DOHH2 (cell line): ENCODE data around the gene R3HDM4.
"Not testable (repeated sequence)": the region's sequence is repeated elsewhere in the genome, so short reads cannot be mapped to it uniquely, and the experiment has no call there.

Experiments
- H3F3A ChIP-seq: fragments of 200-600 bp; sonication (generic), shearing (Covaris generic); 2 replicates; pipeline ENCODE4 v1.6.0; 2016; ENCODE audit warnings: antibody characterized with exemption, mild to moderate bottlenecking; ENCODE audit not compliant: control insufficient read depth, insufficient read depth
- H3K27ac ChIP-seq: fragments of 200-600 bp; sonication (generic); 2 replicates; pipeline ENCODE4 v1.5.1; 2014; ENCODE audit warnings: low read depth, mild to moderate bottlenecking, low read length, moderate library complexity
- H3K27me3 ChIP-seq: fragments of 200-600 bp; sonication (generic); 2 replicates; pipeline ENCODE4 v1.6.1; 2014; ENCODE audit warnings: mild to moderate bottlenecking, low read length, mixed read lengths; ENCODE audit not compliant: control insufficient read depth
- H3K36me3 ChIP-seq: fragments of 200-600 bp; sonication (generic); 2 replicates; pipeline ENCODE4 v1.6.1; 2014; ENCODE audit warnings: mild to moderate bottlenecking, low read length, moderate library complexity, mixed read lengths; ENCODE audit not compliant: control insufficient read depth
- H3K4me1 ChIP-seq: fragments of 200-600 bp; sonication (generic); 2 replicates; pipeline ENCODE4 v1.6.1; 2014; ENCODE audit warnings: mild to moderate bottlenecking, low read length, mixed read lengths; ENCODE audit not compliant: control insufficient read depth
- H3K4me2 ChIP-seq: fragments of 200-600 bp; sonication (generic); 2 replicates; pipeline ENCODE4 v1.6.0; 2014; ENCODE audit warnings: mild to moderate bottlenecking, low read length, moderate library complexity
- H3K4me3 ChIP-seq: fragments of 200-600 bp; sonication (generic); 2 replicates; pipeline ENCODE4 v1.5.1; 2014; ENCODE audit warnings: mild to moderate bottlenecking, low read length, mixed read lengths
- H3K79me2 ChIP-seq: fragments of 200-600 bp; sonication (generic); 2 replicates; pipeline ENCODE4 v1.6.1; 2014; ENCODE audit warnings: mild to moderate bottlenecking, low read length, mixed read lengths; ENCODE audit not compliant: control insufficient read depth
- H3K9me2 ChIP-seq: fragments of 200-600 bp; sonication (generic); replicated peaks from 2 replicates; pipeline ENCODE4 v1.6.1; 2014; ENCODE audit warnings: mild to moderate bottlenecking, low read length, mixed read lengths; ENCODE audit not compliant: control insufficient read depth
- H3K9me3 ChIP-seq: fragments of 200-600 bp; sonication (generic); 2 replicates; pipeline ENCODE4 v1.6.1; 2014; ENCODE audit warnings: antibody characterized with exemption, low read length, mixed read lengths; ENCODE audit not compliant: control insufficient read depth, insufficient read depth
- H4K20me1 ChIP-seq: fragments of 200-600 bp; sonication (generic); 2 replicates; pipeline ENCODE4 v1.6.0; 2014; ENCODE audit warnings: low read depth, mild to moderate bottlenecking, antibody characterized with exemption, low read length, moderate library complexity; ENCODE audit not compliant: control insufficient read depth, insufficient read depth
- EZH2phosphoT487 ChIP-seq: fragments of 200-600 bp; sonication (generic); IDR thresholded peaks from 2 replicates; pipeline ENCODE4 v1.6.1; 2017; ENCODE audit warnings: borderline replicate concordance, mild to moderate bottlenecking, antibody characterized with exemption, low read length, moderate library complexity, mixed read lengths
- TF ChIP-seq, protein P1 (sequence below): fragments of 200-600 bp; sonication (generic); IDR thresholded peaks from one replicate; pipeline ENCODE4 v1.5.1; 2014; ENCODE audit warnings: antibody characterized with exemption, mild to moderate bottlenecking, low read depth, low read length; ENCODE audit not compliant: poor library complexity, severe bottlenecking

The R3HDM4 gene

DNA sequence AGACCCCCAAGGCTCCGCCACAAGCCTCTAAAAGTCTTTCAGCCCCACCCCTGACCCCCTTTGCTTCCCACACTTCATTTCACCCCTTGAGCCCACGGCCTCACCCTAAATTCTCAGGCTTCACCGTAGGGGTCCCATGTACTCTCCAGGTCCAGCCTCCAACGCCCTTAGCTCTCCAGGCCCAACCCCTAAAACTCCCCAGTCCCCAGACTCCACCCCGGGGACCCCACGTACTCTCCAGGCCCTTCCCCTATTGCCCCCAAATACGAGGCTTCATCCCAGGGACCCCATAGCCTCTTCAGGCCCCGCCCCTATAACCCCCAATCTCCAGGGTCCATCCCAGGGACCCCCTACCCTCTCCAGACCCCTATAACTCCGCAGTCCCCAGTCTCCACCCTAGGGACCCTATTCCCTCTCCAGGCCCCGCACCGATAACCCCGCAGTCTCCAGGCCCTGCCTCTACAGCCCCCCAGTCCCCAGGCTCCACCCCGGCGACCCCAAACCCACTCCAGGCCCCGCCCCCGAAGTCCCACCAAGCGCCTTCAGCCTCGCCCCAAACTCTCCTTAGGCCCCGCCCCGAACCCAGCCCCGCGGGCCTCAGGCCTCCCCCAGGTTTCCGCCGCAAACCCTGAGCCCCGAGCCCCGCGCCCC is 20.7 kb downstream of the R3HDM4 start:
- Histone ChIP-seq H3K4me2 (peak overlapping the region; percentile 79), H3K9me2 (no peaks in the 10 kb centered on the region), H3K27ac (peak overlapping the region; percentile 58; the same call in 1 of the 2 replicates), H3K27me3 (no peaks in the 10 kb centered on the region), H3K36me3 (peaks cover 11% of the 10 kb centered on the region), H3K4me1 (peaks cover 19% of the 10 kb centered on the region), H3K4me3 (peak overlapping the region; percentile 90), H3K79me2 (peaks cover 12% of the 10 kb centered on the region), H3K9me3 (no peaks in the 10 kb centered on the region), H3F3A (no peaks in the 10 kb centered on the region), H4K20me1 (no peaks in the 10 kb centered on the region)
- TF ChIP-seq, protein P1, sequence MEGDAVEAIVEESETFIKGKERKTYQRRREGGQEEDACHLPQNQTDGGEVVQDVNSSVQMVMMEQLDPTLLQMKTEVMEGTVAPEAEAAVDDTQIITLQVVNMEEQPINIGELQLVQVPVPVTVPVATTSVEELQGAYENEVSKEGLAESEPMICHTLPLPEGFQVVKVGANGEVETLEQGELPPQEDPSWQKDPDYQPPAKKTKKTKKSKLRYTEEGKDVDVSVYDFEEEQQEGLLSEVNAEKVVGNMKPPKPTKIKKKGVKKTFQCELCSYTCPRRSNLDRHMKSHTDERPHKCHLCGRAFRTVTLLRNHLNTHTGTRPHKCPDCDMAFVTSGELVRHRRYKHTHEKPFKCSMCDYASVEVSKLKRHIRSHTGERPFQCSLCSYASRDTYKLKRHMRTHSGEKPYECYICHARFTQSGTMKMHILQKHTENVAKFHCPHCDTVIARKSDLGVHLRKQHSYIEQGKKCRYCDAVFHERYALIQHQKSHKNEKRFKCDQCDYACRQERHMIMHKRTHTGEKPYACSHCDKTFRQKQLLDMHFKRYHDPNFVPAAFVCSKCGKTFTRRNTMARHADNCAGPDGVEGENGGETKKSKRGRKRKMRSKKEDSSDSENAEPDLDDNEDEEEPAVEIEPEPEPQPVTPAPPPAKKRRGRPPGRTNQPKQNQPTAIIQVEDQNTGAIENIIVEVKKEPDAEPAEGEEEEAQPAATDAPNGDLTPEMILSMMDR, result no peak
- TF ChIP-seq EZH2phosphoT487, result no peak

DNA sequence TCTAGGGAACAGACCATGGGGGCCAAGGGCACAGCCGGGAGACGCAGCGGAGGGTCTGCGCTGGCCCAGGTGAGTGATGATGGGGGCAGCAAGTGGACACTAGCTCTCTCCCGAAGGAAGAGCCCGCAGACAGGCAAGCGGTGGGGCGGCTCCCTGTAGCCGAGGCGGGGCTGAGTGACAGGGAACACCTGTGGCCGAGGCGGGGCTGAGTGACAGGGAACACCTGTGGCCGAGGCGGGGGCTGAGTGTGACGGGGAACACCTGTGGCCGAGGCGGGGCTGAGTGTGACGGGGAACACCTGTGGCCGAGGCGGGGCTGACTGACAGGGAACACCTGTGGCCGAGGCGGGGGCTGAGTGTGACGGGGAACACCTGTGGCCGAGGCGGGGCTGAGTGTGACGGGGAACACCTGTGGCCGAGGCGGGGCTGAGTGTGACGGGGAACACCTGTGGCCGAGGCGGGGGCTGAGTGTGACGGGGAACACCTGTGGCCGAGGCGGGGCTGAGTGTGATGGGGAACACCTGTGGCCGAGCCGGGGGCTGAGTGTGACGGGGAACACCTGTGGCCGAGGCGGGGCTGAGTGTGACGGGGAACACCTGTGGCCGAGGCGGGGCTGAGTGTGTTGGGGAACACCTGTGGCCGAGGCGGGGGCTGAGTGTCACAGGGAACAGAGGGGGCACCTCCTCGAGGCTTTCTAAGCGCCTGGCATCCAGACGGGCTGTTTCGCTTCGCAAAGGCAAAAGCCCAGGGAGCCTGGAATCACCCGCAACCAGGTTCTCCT is 21.4 kb downstream of the R3HDM4 start:
- peak overlapping the region; percentile 90 for H3K4me3 ChIP-seq
- not testable (repeated sequence) for H3K27me3 ChIP-seq, H3F3A ChIP-seq, H4K20me1 ChIP-seq, H3K27ac ChIP-seq, H3K9me3 ChIP-seq, H3K9me2 ChIP-seq
- H3K4me1 ChIP-seq, result peaks cover 19% of the 10 kb centered on the region
- H3K36me3 ChIP-seq, result peaks cover 11% of the 10 kb centered on the region
- H3K4me2 ChIP-seq, result peak overlapping the region; percentile 79
- peaks cover 12% of the 10 kb centered on the region for H3K79me2 ChIP-seq

DNA sequence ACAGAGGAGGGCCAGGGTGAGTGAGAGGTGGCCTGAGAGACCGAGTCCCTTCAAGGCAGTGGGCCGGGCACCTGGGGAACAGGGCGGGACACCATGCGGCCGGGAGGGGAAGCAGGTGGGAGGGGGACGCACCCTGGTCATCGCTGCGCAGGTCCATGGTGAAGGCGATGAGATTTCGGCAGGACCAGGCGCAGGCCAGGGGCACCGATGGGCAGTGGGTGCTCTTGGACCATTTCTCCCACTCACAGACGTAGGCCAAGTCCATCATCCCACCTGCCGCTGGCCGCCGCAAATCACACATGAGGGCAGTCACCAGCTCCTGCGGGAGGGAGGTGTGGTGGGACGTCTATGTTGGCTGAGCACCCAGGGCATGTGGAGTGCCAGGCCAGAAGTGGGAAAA is 22.2 kb downstream of the R3HDM4 start:
- Histone ChIP-seq H3K4me1 (peaks cover 19% of the 10 kb centered on the region), H3K79me2 (peaks cover 12% of the 10 kb centered on the region), H3K27me3 (no peaks in the 10 kb centered on the region), H4K20me1 (no peaks in the 10 kb centered on the region), H3K4me3 (no peak overlapping the region), H3K4me2 (no peak overlapping the region), H3F3A (no peaks in the 10 kb centered on the region), H3K36me3 (peaks cover 13% of the 10 kb centered on the region), H3K9me2 (no peaks in the 10 kb centered on the region), H3K27ac (no peak overlapping the region), H3K9me3 (no peaks in the 10 kb centered on the region)
- TF ChIP-seq, protein P1, result no peak
- no peak for TF ChIP-seq EZH2phosphoT487

DNA sequence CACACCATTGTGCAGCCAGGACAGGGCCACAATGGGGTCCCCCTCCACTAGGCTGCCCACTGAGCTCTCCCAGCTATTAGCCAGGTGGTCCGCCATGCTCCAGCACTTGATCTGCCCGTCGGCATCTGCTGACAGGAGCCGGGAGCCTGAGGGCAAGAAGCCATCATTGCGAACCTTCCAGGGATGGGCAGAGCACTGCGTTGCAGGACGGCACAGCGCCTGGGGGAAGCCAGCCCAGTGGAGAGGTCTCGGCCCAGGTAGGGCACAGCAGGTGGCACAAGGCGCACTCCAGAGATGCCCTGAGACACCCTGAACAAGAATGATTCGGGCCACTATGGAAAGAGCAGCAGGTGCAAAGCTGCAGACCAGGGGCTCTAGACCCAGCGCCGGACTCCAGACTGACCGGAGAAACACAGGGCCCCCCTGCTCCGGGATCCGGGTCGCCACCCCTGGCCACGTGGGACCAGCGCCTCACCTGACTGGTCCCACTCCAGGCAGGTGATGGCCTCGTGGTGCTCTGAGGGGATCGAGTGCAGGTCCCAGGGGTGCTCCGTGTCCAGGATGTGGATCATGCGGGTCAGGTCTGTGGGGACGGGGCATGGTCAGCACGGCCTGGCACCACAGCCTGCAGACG is 23.2 kb downstream of the R3HDM4 start:
- no peaks in the 10 kb centered on the region for H4K20me1 ChIP-seq
- H3K27me3 ChIP-seq, result no peaks in the 10 kb centered on the region
- H3K4me1 ChIP-seq, result peaks cover 19% of the 10 kb centered on the region
- H3K9me2 ChIP-seq, result no peaks in the 10 kb centered on the region
- no peaks in the 10 kb centered on the region for H3F3A ChIP-seq
- H3K36me3 ChIP-seq, result peaks cover 13% of the 10 kb centered on the region
- no peak overlapping the region for H3K4me2 ChIP-seq
- no peak overlapping the region for H3K27ac ChIP-seq
- no peak overlapping the region for H3K4me3 ChIP-seq
- TF ChIP-seq EZH2phosphoT487, result no peak
- TF ChIP-seq, protein P1, result no peak
- no peaks in the 10 kb centered on the region for H3K9me3 ChIP-seq
- peaks cover 12% of the 10 kb centered on the region for H3K79me2 ChIP-seq
